SU-DHL-6 (cell line): ENCODE data around the gene TRAPPC4.
A peak's percentile ranks its signal among the peaks of the same experiment; 100 is the strongest.

Source experiments
- H2AFZ ChIP-seq: fragments of 200-600 bp; sonication (generic); 2 replicates; pipeline ENCODE4 v1.6.1; 2014; ENCODE audit warnings: low read depth, mild to moderate bottlenecking, moderate library complexity, mixed read lengths, antibody characterized with exemption, low read length; ENCODE audit not compliant: severe bottlenecking
- H3F3A ChIP-seq: fragments of 200-600 bp; shearing (Covaris generic); 2 replicates; pipeline ENCODE4 v1.6.0; 2016; ENCODE audit warnings: antibody characterized with exemption, mild to moderate bottlenecking; ENCODE audit not compliant: insufficient read depth
- H3K27ac ChIP-seq: fragments of 200-600 bp; sonication (generic); 2 replicates; pipeline ENCODE4 v1.5.1; 2016; ENCODE audit warnings: low read depth, mild to moderate bottlenecking, low read length, moderate library complexity, mixed read lengths
- H3K27me3 ChIP-seq: fragments of 200-600 bp; sonication (generic), shearing (Covaris generic); 2 replicates; pipeline ENCODE4 v1.6.0; 2014; ENCODE audit warnings: mild to moderate bottlenecking, low read length
- H3K36me3 ChIP-seq: fragments of 200-600 bp; sonication (generic); 2 replicates; pipeline ENCODE4 v1.6.1; 2014; ENCODE audit warnings: mild to moderate bottlenecking, low read length, mixed read lengths
- H3K4me2 ChIP-seq: fragments of 300-600, 200-600 bp; shearing (Covaris generic), sonication (generic); 2 replicates; pipeline ENCODE4 v1.6.0; 2014; ENCODE audit warnings: low read length, low read depth, mild to moderate bottlenecking; ENCODE audit not compliant: poor library complexity, severe bottlenecking
- H3K4me3 ChIP-seq: fragments of 200-600 bp; sonication (generic); 2 replicates; pipeline ENCODE4 v1.5.1; 2014; ENCODE audit warnings: antibody characterized with exemption, low read length, mild to moderate bottlenecking, mixed read lengths; ENCODE audit not compliant: insufficient read depth, poor library complexity, severe bottlenecking
- H3K79me2 ChIP-seq: fragments of 200-600 bp; sonication (generic); 2 replicates; pipeline ENCODE4 v1.6.1; 2014; ENCODE audit warnings: mild to moderate bottlenecking, low read length, moderate library complexity; ENCODE audit not compliant: insufficient read depth
- H3K9ac ChIP-seq: fragments of 200-600 bp; sonication (generic); 2 replicates; pipeline ENCODE4 v1.7.0; 2014; ENCODE audit warnings: mild to moderate bottlenecking, low read length
- H3K9me2 ChIP-seq: fragments of 200-600 bp; sonication (generic); replicated peaks from 2 replicates; pipeline ENCODE4 v1.6.1; 2014; ENCODE audit warnings: low read length; ENCODE audit not compliant: insufficient read depth
- H3K9me3 ChIP-seq: fragments of 200-600 bp; sonication (generic); 2 replicates; pipeline ENCODE4 v1.6.1; 2014; ENCODE audit warnings: low read length, mixed read lengths; ENCODE audit not compliant: insufficient read depth
- H4K20me1 ChIP-seq: fragments of 200-600 bp; sonication (generic); 2 replicates; pipeline ENCODE4 v1.6.1; 2014; ENCODE audit warnings: low read depth, mild to moderate bottlenecking, antibody characterized with exemption, low read length, moderate library complexity, mixed read lengths
- EZH2phosphoT487 ChIP-seq: fragments of 200-600 bp; sonication (generic), shearing (Covaris generic); conservative IDR thresholded peaks from 2 replicates; pipeline ENCODE4 v1.6.1; 2018; ENCODE audit warnings: mild to moderate bottlenecking, antibody characterized with exemption, low read length, moderate library complexity, mixed read lengths
- TF ChIP-seq, protein P1 (sequence below): fragments of 200-600 bp; sonication (generic); IDR thresholded peaks from one replicate; pipeline ENCODE4 v1.5.1; 2017; ENCODE audit warnings: antibody characterized with exemption, mild to moderate bottlenecking, low read length, moderate library complexity; ENCODE audit not compliant: insufficient read depth, poor library complexity, severe bottlenecking

The TRAPPC4 gene

GRCh38 chr11:119054418-119054817 is 35.9 kb downstream of the TRAPPC4 start:
- TF ChIP-seq, protein P1, sequence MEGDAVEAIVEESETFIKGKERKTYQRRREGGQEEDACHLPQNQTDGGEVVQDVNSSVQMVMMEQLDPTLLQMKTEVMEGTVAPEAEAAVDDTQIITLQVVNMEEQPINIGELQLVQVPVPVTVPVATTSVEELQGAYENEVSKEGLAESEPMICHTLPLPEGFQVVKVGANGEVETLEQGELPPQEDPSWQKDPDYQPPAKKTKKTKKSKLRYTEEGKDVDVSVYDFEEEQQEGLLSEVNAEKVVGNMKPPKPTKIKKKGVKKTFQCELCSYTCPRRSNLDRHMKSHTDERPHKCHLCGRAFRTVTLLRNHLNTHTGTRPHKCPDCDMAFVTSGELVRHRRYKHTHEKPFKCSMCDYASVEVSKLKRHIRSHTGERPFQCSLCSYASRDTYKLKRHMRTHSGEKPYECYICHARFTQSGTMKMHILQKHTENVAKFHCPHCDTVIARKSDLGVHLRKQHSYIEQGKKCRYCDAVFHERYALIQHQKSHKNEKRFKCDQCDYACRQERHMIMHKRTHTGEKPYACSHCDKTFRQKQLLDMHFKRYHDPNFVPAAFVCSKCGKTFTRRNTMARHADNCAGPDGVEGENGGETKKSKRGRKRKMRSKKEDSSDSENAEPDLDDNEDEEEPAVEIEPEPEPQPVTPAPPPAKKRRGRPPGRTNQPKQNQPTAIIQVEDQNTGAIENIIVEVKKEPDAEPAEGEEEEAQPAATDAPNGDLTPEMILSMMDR, result no peak
- no peak for TF ChIP-seq EZH2phosphoT487
- no peak overlapping the region for H3K9ac ChIP-seq
- H2AFZ ChIP-seq, result no peak overlapping the region
- no peak overlapping the region for H3K27ac ChIP-seq
- H4K20me1 ChIP-seq, result no peaks in the 10 kb centered on the region
- no peak overlapping the region for H3K4me3 ChIP-seq
- no peaks in the 10 kb centered on the region for H3F3A ChIP-seq
- H3K9me2 ChIP-seq, result no peaks in the 10 kb centered on the region
- H3K79me2 ChIP-seq, result peaks cover 27% of the 10 kb centered on the region
- no peaks in the 10 kb centered on the region for H3K36me3 ChIP-seq
- no peaks in the 10 kb centered on the region for H3K9me3 ChIP-seq
- H3K4me2 ChIP-seq, result no peak overlapping the region
- H3K27me3 ChIP-seq, result no peaks in the 10 kb centered on the region

GRCh38 chr11:119055901-119056300 is 37.3 kb downstream of the TRAPPC4 start:
- peaks cover 27% of the 10 kb centered on the region for H3K79me2 ChIP-seq
- no peaks in the 10 kb centered on the region for H3K9me2 ChIP-seq
- H3K36me3 ChIP-seq, result no peaks in the 10 kb centered on the region
- H2AFZ ChIP-seq, result no peak overlapping the region
- H4K20me1 ChIP-seq, result no peaks in the 10 kb centered on the region
- peak overlapping the region; percentile 54 for H3K4me2 ChIP-seq
- no peaks in the 10 kb centered on the region for H3F3A ChIP-seq
- no peaks in the 10 kb centered on the region for H3K9me3 ChIP-seq
- H3K27ac ChIP-seq, result no peak overlapping the region
- no peak for TF ChIP-seq EZH2phosphoT487
- TF ChIP-seq, protein P1, result no peak
- H3K4me3 ChIP-seq, result peak overlapping the region; percentile 71
- peak overlapping the region; percentile 95 for H3K9ac ChIP-seq
- H3K27me3 ChIP-seq, result no peaks in the 10 kb centered on the region

DNA sequence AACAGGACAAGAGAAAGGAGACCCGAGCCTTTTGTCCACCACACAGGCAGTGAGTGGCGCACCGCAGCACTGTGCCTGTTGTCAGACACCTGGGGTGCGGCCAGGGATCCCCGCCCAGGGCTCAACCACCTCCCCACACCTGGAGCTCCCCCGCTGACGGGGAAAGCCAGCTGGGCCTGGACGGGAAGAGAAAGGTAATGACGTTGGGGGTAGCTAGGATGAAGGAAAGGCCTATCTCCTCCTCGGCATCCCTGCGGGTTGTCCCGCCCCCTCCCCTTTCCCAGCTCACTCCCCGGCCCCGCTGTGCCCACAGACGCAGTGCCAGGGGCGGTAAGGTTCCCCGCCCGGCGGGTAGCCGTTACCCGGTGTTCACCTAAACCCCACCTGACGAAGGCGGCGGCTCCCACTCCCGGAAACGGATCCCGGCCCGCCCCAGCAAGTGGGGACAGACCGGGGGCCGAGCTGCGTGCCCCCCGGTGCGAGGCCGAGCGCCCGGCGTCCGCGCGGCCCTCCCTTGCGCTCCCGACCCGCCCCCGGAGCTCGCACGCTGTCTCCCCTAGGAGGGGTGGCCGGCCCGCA is 37.9 kb downstream of the TRAPPC4 start:
- H3K9ac ChIP-seq, result peak overlapping the region; percentile 95
- H3F3A ChIP-seq, result no peaks in the 10 kb centered on the region
- H3K27ac ChIP-seq, result peak overlapping the region; percentile 55
- H3K27me3 ChIP-seq, result no peaks in the 10 kb centered on the region
- no peaks in the 10 kb centered on the region for H4K20me1 ChIP-seq
- H3K9me2 ChIP-seq, result no peaks in the 10 kb centered on the region
- peaks cover 27% of the 10 kb centered on the region for H3K79me2 ChIP-seq
- peak overlapping the region; percentile 42 for H2AFZ ChIP-seq
- H3K9me3 ChIP-seq, result no peaks in the 10 kb centered on the region
- peak overlapping the region; percentile 54 for H3K4me2 ChIP-seq
- TF ChIP-seq, protein P1, result no peak
- TF ChIP-seq EZH2phosphoT487, result no peak
- no peaks in the 10 kb centered on the region for H3K36me3 ChIP-seq
- H3K4me3 ChIP-seq, result peak overlapping the region; percentile 71
